GM21737 (cell line): ENCODE measurements around the gene GADD45G.

Source experiments
- ATAC-seq: cut with Tn5 transposase; IDR thresholded peaks from one replicate; pipeline ENCODE4 v1.9.1; 2021; ENCODE audit warnings: mild to moderate bottlenecking, moderate library complexity; ENCODE audit not compliant: unreplicated experiment

Gene GADD45G

DNA sequence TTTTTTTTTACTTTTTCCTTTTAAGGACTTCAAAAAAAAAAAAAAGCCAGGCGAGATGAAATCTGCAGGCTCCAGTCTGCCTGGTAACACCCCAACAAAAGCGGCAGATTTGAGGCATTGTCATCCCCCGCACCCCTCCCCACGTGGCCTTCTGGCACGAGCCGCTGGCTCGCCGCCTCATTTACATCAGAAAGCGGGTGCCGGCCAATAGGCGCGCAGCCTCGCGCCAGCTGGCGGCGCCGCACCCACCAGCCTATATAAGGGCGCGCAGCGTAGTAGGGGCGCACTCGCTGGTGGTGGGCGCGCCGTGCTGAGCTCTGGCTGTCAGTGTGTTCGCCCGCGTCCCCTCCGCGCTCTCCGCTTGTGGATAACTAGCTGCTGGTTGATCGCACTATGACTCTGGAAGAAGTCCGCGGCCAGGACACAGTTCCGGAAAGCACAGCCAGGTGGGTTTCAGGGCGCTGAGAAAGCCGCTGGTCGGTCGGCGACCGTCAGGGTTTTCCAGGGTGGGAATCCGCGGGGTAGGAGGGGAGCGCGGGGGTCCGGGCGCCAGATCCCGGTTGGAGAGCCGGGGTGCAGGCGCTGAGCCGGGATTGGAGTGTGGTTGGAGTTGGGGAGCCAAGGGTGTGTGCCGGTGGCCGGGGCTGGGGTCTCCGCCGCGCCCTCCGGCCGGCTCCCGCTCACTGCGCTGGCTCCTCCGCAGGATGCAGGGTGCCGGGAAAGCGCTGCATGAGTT is at the start of gene GADD45G:
Gene GADD45G (plus strand): TSS at position 284 of the 736 bp plus-strand sequence. CDS start 110 bp downstream, at position 394.
- ATAC-seq, result peak; percentile 38

- ATAC-seq, result no peak
Observed at GRCh38 chr9:89555036-89555415, 49.8 kb upstream of the GADD45G start.

DNA sequence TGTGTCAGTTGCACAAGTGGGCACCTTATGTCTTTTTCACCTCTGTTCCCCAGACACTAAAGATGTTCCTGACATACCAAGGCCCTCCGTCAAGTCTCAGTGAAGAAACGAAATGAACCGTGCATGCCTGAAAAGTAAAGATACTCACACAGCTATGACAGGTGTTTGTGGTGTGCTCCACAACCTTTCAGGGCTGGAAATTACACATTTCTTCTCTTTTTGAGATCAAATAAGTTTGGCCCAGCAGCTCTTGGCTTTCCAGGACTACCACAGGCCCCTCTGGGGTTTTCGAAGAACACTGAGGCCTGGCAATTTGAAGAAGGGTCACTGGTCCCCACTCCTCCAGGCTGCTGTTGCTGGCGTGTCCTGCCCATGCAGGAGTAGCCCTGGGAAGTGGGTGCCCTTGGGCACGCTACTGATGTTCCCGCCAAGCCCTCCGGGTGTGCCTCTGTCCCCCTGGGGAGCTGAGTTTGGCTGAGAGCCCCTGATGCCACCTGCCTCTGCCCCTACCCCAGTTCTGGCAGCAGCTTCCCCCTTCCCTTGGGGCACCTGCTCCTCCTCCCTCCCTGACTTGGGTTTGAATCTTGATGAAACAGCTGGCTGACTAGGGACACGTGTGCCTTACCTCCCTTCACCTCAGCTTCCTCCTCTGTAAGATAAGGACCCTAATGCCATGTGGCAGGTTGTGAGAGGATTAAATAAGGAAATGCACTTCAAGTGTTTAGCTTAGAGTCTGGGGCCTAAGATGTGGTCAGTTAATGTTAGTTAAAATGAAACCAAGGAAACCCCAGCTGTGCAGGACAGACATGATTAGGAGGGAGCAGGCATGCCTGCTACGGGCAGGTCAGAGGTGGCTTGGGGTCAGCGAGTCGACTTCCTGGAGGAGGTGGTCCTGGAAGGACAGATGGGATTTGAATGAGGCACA is 49.1 kb upstream of the GADD45G start:
- ATAC-seq, result peak; percentile 64

GRCh38 chr9:89558196-89558899 is 46.5 kb upstream of the GADD45G start:
- ATAC-seq, result no peak

- no peak for ATAC-seq
Observed at GRCh38 chr9:89558948-89559347, 45.9 kb upstream of the GADD45G start.

GRCh38 chr9:89562186-89562814 is 42.5 kb upstream of the GADD45G start:
- no peak for ATAC-seq

DNA sequence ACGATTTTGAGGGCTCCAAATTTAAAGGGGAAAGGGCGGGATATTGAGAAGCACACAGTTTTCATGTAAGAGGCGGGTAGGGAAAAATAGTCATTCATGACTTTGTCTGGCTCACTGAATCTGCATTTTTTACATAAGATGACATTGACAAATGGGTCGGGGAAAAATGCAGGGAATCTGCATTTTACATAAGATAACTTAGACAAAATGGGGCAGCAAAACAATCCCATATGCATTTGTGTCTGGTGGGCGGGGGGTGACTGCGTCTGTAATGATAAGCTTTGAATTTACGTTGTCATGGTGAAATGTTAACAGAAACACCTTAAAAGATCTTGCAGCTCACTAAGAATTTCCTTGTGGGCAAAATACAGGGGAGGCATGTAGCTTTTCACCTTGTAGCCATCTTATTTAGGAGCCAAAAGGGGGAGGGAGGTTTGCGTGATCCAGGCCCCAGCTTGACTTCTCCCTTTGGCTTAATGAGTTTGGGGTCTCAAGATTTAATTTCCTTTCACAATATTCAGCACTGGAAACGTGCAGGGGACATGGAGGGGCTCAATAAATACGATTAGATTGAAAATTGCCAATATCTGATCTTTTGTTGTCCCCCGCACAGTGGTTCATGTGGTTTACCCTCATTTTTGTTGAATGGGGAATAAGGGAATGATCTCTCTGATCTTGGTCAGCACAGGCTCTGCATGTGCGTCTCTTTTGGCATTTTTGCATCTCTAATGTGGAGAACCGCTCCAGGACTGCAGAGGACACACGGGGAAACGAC is 41.1 kb upstream of the GADD45G start:
- no peak for ATAC-seq

DNA sequence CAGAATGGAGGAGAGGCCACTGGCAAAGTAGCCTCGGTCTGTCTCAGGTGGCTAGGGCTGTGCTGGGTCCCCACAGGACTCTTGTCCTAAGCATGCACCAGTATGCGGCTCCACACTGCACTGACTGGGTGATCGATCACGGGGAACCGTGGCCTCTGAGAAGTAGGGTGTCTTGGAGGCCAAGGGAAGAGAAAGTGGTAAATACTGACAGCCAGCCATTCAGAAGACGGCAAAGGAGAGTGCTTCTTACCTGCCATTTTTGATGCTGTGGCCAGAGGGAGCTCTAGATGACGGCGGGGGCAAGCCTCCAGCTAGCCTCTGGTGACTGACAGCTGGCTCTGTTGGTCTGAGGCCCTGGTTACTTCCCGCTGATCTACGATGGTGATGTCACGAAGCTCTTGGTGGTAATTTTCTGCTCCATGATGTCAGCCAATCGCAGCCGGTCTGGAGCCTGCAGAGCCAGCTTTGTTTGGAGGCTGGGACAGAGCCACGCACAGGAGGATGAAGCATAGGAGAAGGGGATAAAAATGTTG is 40.4 kb upstream of the GADD45G start:
- ATAC-seq, result peak; percentile 66

GRCh38 chr9:89567649-89568048 is 37.2 kb upstream of the GADD45G start:
- no peak for ATAC-seq

DNA sequence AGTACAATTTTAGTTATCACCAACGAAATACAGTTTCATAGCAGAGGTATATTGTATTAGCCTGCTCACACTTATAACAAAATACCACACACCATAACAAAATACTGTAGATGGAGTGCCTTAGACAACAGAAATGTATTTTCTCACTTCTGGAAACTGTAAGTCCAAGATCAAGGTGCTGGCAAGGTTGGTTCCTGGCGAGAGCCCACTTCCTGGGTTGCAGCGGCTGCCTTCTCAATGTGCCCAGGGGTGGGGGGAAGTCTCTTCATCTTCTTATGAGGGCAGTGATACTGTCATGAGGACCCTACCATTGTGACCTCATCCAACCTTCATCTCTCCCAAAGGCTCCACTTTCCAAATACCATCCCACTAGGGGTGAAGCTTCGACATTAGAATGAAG is 30.5 kb upstream of the GADD45G start:
- ATAC-seq, result no peak

GRCh38 chr9:89576404-89576839 is 28.4 kb upstream of the GADD45G start:
- ATAC-seq, result no peak

DNA sequence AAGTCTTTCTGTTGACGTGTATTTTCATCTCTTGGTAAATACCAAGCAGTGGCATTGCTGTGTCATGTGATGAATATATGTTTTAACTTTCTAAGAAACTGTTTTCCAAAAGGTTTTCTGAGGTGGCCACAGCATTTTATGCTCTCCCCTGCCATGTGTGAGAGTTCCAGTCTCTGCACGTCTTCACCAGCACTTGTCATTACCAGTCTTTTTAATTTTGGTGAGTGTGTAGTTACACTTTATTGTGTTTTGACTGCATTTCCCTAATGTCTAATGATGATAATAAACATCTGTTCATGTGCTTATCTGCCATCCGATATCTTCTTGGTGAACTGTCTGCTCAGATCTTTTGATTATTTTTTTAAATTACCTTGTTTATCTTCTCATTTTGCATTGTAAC is 27.4 kb upstream of the GADD45G start:
- ATAC-seq, result no peak

DNA sequence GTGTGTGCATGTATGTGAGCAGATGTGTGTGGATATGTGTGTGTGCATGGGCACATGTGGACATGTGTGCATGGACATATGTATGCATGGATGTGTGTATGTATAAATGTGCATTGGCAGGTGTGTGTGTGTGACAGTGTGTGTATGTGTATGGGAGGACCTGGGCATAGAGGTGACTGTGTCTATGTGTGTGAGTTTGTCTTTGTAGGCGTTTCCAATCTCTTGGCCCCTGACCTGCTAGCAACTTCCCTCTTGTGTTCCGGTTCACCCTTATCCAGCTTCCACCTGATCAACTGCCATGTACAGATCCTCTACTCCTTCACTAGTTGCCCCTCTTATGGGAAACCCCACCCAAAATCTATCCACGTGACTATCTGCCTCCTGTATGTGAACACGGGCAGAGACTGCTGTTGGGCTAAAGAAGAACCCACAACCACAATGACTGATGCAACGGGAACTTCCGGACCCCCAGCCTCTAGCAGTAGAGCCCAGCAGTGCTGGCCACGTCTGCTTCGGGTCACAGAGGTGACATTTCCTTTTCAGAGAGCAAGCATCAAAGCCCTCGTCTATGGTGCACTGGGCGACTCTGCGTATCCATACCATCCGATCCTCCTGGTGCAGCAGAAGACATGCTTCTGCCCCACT is 24.9 kb upstream of the GADD45G start:
- ATAC-seq, result no peak

DNA sequence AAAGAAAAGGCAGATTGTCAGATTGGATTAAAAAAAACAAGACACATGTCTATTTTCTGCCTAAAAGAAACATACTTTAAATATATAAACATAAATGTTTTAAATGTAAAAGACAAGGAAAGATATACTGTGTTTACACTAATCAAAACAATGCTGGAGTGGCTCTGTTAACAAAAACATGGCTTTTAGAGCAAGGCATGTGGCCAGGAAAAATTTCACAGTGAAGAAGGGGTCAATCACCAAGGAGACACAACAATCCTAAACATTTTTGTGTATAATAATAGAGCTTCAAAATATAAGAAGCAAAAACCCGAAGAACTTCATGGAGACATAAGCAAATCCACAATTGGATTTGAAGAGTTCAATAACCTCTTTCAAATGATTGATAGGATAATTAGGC is 18.5 kb upstream of the GADD45G start:
- ATAC-seq, result no peak

- ATAC-seq, result no peak
Observed at GRCh38 chr9:89588271-89588879, 16.4 kb upstream of the GADD45G start.

- no peak for ATAC-seq
Observed at GRCh38 chr9:89590415-89590814, 14.4 kb upstream of the GADD45G start.

- no peak for ATAC-seq
Observed at GRCh38 chr9:89591274-89592212, 13.3 kb upstream of the GADD45G start.
